GM19467 (cell line): Measurements from ENCODE around the gene AP4M1.

Source experiments
- ATAC-seq: cut with Tn5 transposase; IDR thresholded peaks from one replicate; pipeline ENCODE4 v1.9.1; 2021; ENCODE audit warnings: mild to moderate bottlenecking, moderate library complexity; ENCODE audit not compliant: unreplicated experiment

AP4M1 gene

GRCh38 chr7:100101016-100101862, at the start of gene AP4M1, which contains the start of gene MCM7:
Gene AP4M1 (plus strand): TSS chr7:100101643. CDS start chr7:100101715, 72 bp downstream.
Gene MCM7 (minus strand): TSS chr7:100101397. CDS start chr7:100101294, 103 bp downstream.
- peak; percentile 82 for ATAC-seq

GRCh38 chr7:100053215-100053614, 48.2 kb upstream of the AP4M1 start:
- ATAC-seq = no peak

GRCh38 chr7:100057006-100057405, 44.4 kb upstream of the AP4M1 start:
- no peak for ATAC-seq

- ATAC-seq = no peak
Observed at GRCh38 chr7:100059251-100059739, 42.1 kb upstream of the AP4M1 start.

- ATAC-seq = no peak
Observed at GRCh38 chr7:100061518-100062193, 39.8 kb upstream of the AP4M1 start.

GRCh38 chr7:100063376-100063775, 38.1 kb upstream of the AP4M1 start:
- no peak for ATAC-seq

GRCh38 chr7:100064162-100064561, 37.3 kb upstream of the AP4M1 start:
- ATAC-seq = no peak

GRCh38 chr7:100065452-100066186, 35.8 kb upstream of the AP4M1 start:
- no peak for ATAC-seq

GRCh38 chr7:100066953-100067352, 34.5 kb upstream of the AP4M1 start:
- no peak for ATAC-seq

GRCh38 chr7:100069991-100070390, 31.5 kb upstream of the AP4M1 start:
- no peak for ATAC-seq

- no peak for ATAC-seq
Observed at GRCh38 chr7:100071018-100071723, 30.3 kb upstream of the AP4M1 start.

- ATAC-seq = no peak
Observed at GRCh38 chr7:100072462-100072861, 29.0 kb upstream of the AP4M1 start.

- no peak for ATAC-seq
Observed at GRCh38 chr7:100074841-100075240, 26.6 kb upstream of the AP4M1 start.

- ATAC-seq = no peak
Observed at GRCh38 chr7:100075418-100075817, 26.0 kb upstream of the AP4M1 start.

GRCh38 chr7:100077205-100077604, 24.2 kb upstream of the AP4M1 start:
- ATAC-seq = no peak

- ATAC-seq = no peak
Observed at GRCh38 chr7:100079024-100079560, 22.4 kb upstream of the AP4M1 start.

- ATAC-seq = peak; percentile 16
Observed at GRCh38 chr7:100080907-100081534, 20.4 kb upstream of the AP4M1 start.

GRCh38 chr7:100081535-100082102, 19.8 kb upstream of the AP4M1 start, which contains the start of gene ZNF3:
Gene ZNF3 (minus strand): TSS chr7:100081723. CDS start chr7:100077357, 4,366 bp downstream.
- ATAC-seq = peak; percentile 67

- ATAC-seq = no peak
Observed at GRCh38 chr7:100082978-100083377, 18.5 kb upstream of the AP4M1 start.
